Activated naive CD8-positive, alpha-beta T cell treated with anti-CD3 and anti-CD28 coated beads, Interleukin-2, amount 50 U/mL, for 16 hours (primary cell): ENCODE results near the gene C22orf31.

ENCODE experiments used
- DNase-seq: peaks from one replicate; pipeline ENCODE4 v3.0.0-alpha.2; 2020; ENCODE audit warnings: low read depth, low spot score

C22orf31 gene

DNA sequence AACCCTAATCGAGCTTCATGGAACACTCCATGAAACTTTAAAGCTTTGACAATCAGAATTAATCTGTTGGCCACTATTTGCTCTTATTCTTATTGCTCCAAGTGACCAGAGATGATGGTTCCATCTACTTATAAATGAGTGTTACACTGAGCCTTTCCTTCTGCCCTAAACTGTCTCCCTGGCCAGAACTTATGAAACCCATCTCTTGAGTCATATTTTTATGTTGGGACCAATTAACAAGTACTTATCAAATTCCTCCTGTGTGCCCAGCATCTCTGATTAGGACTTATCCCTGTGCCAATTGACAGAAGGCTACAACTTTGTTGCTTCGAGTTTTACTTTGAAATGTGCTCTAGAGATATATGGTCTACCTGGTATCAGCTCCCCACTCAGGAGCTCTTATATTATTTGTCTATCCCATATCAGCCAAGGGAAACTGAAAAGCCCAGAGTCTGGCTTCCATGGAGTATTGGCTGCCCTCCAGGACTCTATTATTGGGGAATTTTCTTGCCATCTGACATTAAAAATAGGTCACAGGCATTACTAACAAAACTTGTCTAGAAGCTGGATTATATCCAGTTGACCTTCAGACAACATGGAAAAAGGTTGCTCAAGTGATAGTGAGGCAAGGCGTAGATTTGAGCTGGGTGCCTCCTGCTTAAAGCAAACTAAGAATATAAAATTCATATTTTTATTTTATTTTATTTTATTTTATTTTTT, 20.0 kb upstream of the C22orf31 start:
- DNase-seq = no peak

DNA sequence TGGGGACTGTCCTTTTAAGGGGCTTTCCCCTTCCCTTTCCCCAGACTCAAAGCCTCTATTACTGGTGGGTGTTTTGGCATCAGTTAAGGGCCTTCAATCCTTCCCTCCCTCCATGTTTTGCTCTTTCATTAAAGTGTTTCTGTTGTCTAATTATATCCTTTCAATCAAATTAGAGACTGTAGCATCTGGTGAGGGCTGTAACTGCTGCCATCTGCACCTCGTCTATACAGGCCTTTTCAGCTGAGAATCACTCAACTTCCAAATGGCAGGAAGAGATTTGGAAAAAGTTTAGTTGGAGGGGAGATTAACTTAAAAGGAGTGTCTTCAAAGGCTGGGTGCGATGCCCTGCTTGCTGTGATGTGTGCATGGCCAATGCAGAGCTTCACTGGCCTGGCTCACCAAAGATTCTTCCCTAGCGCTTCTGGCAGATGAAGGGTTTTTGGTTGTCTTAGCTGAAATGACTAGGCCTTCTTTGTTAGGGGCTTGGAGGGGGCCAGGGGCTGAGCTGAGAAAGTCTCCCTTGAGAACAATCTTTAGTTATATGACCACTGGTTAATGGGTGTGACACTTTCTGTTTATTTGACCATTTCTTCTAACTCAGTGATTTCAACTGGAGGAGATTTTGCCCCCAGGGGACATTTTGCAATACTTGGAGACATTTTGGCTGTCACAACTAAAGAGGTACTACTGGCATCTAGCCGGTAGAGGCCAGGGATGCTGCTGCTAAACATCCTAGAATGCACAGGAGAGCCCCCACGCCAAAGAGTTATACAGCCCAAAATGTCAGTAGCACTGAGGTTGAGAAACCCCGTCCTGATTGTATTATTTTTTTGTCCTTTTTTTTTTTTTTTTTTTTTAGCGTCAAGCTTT, 18.7 kb upstream of the C22orf31 start:
- DNase-seq = no peak

DNA sequence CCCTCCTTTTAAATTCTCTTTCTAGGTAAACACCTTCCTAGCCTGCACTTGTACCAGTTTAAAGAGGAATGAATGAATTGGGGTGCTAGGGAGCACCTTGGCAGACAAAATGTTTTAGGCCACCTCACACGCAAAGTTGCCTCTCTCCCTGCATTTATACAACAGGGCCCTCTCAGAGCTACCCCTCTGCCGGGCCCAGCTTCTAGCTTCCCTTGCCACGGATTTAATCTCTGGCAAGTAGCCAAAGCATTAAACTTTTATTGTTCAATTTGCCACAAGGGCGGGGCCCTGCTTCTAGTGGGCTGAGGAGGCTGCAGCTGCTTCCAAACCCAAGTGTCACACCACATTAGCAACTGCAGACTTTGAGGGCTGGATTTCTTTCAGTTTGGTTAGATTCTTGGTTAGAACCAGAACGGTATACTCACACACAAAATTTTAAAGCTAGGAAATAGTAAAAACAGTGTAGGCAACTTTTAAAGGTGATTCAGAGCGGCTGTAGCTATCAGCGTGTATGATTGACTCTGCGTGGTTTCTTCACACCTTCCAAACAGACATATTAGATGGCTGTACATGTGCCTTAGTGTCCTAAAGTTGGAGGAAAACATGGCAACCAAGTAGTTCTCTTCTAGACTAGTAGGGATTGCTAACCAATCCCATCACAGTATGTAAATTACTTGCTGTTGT, 17.7 kb upstream of the C22orf31 start:
- DNase-seq = no peak

DNA sequence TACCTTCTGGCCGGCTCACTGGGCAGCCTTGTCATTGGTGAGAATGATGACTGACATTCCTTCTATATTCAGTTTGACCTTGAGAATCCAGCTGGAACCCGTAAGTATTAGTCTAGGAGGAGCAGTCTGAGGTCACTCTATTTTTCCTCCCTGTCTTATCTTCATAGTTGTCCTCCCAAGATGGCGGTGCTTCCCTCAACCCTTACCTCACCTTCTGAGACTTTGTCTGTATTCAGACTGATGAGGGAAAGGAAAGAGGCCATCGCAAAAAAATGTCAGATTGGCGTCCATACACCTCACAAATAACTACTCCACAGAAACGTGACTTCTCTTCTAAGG, 17.2 kb upstream of the C22orf31 start:
- DNase-seq = no peak

DNA sequence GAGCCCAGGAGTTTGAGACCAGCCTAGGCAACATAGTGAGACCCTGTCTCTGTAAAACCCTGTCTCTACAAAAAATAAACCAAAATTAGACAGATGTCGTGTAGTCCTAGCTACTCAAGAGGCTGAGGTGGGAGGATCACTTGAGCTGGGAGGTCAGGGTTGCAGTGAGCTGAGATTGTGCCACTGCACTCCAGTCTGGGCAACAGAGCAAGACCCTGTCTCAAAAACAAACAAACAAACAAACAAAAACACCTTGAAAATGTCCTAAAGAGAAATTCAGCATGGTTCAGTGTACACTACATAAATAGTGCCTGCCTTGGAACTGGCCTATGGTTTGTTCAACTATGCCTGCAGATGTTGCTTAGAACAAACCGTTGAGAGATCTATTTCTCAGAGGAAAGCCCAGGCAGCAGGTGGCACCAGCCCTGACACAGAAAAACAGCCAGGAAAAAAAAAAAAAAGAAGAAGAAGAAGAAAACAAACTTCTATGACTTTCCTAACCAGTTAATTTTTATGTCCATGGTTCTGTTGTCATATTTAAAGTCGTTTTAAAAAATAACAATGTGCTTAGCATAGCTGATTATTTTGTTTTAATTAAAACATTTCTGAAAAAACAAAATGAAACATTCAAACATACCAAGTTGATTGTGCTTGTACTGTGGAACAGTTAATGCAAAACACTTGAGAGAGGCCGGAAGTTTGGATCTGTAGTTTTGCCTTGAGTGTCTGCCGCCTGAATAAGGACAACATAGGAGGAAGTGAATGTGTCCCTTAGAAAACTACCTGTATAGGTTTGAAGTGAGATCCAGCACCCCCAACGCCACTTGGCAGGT, 16.6 kb upstream of the C22orf31 start:
- DNase-seq = no peak

DNA sequence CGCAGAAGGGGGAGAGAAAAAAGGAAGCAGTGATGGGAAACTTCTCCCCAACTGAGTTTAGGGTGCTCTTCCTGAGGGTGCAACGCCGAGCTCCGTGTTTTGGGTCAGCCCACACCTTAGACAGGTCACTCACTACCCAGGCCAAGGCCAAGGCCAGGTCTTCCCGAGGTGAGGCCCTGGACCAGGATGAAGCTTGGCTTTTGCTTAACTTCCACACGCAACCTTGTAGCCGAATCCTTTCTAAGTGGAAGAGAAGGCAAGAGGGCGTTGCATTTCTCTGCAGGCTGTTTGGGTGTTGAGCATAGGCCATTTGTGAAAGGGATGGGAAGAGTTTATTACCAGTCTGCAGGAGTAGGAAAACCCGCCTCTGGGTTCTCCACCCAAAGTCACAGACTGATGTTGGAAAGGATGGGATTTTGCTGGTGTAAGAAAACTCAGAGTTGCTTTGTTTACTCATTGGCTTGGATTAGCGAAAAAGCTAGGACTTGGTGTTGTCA, 12.7 kb upstream of the C22orf31 start:
- DNase-seq = no peak

DNA sequence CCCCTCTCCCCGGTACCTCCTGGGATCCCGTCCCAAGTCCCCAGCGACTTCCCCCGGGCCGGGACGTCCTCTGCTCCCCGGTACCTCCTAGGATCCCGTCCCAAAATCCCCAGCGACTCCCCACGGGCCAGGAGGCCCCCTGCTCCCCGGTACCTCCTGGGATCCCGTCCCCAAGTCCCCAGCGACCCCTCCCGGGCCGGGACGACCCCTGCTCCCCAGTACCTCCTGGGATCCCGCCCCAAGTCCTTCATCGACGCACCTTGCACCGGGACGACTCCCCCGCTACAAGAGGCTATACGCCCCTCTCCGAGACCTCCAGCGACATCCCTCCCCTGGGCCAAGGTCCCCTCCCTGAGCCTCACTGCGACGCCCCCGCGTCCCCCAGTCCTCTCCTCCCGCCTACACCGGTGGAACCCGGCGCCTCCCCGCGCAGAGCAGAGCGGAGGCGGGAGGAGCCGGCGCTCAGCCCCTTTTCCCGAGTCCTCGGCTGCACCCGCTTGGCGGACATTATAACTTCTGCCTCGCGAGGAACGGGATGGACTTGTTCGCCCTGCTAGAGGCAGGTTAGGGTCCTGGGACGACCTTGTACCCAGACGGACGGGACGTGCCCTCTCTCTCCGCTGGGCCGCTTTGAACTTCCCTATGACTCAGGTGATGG, 12.1 kb upstream of the C22orf31 start:
- DNase-seq = no peak

DNA sequence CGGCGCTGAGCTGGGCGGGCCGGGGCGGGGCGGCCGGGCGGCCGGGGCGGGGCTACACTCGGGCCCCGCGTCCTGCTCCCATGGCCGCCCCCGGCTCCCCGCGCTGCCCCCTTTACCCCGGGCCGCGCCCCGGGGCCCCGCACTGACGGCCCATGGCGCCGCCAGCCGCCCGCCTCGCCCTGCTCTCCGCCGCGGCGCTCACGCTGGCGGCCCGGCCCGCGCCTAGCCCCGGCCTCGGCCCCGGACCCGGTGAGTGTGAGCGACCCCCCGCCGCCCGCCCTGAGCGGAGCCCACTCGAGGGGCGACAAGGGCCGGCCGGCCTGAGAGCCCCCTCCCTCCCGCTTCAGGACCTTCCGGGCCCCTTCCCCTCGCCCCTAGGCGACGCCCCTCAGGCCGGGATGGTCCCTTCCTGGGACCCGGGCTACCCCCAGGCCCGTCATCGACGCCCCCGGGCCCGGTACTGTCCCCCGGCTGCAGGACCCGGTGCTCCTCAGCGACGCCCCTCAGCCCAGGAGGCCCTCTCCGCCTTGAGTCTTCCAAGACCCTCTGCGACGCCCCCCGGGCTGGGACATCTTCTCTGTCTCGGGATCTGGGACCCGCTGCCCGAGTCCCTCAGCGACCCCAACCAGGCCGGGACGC, 11.5 kb upstream of the C22orf31 start, which contains the start of gene KREMEN1:
Gene KREMEN1 (plus strand): TSS at position 57 of the 639 bp plus-strand sequence. CDS start 96 bp downstream, at position 153.
- DNase-seq = no peak

DNA sequence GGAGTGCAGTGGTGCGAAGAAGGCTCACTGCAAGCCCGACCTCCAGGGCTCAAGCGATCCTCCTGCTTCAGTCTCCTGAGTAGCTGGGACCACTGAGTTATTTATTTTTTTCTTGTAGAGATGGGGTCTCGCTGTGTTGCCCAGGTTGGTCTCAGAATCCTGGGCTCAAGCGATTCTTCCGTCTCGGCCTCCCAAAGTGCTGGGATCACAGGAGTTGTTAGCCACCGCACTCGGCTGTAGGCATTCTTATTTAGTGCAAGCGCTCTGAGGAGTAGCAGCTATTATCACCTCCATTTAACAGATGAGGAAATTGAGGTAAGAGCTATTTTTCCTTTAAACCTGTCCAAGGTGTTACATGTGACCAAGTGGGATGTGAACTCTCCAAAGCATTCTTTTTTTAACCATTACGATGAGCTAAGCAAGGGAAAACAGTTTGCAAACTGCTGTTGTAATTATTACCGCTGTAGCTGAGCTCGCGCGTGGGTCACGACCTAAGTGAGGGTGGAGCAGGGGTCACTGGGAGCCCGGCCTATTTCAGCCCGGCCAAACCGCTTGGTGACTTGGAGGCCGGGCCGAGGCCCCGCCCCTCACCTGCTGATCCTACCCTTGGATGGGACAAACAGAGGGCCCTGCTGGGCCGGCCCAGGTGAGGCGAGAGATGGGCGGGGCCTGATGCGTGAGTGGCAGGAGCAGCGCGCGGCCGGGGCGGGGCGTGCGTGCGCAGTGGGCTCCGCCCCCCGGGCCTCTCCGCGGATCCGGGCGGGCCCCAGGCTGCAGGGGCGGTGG, 10.8 kb upstream of the C22orf31 start:
- peak; percentile 61 for DNase-seq

DNA sequence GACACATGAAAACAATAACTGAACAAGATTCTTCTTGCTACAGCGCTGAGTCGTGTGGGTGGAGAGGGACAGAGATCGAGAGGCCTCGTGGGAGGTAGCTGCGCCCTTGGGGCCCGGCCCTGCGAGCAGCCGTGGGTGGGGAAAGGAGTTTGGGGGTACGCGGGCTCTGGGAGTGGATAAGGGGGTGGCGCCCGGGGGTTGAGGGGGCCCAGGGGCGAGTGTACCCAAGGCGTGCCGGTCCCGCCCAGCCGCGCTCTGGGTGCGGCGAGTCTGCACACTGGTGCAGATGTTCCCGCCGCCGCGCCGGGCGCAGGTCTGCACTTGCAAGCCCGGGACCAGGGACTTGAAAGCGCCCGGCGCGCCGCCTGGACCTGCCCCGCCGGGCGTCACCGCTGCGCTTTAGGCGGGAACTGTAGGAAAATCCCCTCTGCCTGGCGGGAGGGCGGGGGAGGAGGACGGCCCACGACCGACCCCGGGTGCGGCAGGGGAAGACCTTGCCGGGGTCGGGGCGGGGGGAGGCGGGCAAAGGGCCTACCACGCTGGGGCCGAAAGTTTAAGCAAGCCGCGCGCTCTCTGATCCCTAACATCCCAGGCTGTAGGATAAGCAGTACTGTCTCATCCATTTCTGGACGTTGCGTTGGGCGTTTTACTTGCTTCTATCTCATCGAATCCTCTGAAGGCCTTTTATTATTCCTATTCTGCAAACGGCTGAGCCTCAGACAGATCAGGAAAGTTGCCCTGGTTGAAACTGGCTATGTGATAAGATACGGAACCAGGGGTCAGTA, 9.8 kb upstream of the C22orf31 start:
- no peak for DNase-seq

DNA sequence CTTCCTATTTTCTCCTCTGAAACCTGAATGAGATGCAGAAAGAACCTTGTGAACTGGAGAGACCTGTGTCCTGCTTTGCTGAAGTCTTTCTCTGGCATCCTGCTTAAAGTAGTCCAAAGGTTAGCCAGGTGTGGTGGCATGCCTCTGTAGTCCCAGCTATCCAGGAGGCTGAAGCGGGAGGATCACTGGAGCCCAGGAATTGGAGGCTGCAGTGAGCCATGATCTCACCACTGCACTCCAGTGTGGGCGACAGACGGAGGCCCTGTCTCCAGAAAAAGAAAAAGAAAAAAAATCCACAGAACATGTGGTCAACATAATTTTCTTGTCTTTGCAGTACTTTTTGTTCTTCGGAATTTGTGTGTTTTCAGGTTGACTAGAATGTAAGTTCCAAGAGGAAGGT, 8.9 kb upstream of the C22orf31 start:
- no peak for DNase-seq

DNA sequence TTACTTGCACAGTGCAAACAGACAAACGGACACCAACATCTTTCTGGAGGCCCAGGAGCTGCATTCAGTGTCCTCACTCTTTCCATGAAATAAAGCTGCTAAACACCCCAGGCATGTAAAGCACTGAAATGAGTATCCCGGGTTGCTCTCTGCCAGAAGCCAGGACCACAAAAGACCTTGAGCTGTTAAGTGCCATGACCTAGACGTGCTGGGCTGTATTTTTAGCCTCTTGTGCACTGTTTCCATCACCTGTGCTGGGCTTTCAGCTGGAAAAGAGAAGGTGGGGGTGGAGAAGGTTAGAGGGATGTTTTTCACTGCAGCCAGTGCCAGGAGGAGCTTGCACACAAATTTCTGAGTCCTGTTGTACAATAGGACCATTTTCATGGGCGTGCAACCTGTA, 7.8 kb upstream of the C22orf31 start:
- no peak for DNase-seq

DNA sequence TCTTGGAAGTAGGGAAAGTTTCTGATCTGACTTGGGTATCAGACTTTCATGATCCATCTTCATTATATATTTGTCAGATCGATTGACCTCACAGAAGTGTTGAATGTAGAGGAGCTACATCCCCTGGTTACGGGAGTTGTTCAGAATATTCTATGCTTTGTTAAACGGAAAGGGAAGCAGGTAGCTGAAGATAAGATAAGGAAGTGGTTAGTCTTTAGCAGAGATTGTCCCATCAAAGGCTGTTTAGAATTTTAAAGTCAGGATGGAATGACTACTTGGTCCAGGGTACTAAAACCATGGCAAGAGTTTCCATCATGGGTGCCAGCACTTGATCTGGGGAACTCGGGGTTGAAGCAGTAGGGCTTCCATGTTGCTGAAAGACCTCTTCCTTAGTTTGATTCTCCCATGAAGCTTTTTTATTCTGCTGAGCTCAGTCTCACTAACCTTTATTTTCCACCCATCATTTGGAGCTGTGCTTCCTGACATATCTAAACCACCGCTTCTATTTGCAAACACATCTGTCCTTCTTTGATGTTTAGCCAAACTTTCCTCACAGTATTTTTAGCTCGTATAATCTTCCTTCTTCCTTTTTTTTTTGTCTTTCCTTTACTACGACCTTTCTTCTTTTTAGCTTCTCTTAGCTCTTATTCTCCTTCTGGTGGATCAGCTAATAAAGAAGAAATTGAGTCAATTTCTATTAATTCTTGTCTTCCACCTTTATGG, 4.0 kb upstream of the C22orf31 start:
- no peak for DNase-seq

DNA sequence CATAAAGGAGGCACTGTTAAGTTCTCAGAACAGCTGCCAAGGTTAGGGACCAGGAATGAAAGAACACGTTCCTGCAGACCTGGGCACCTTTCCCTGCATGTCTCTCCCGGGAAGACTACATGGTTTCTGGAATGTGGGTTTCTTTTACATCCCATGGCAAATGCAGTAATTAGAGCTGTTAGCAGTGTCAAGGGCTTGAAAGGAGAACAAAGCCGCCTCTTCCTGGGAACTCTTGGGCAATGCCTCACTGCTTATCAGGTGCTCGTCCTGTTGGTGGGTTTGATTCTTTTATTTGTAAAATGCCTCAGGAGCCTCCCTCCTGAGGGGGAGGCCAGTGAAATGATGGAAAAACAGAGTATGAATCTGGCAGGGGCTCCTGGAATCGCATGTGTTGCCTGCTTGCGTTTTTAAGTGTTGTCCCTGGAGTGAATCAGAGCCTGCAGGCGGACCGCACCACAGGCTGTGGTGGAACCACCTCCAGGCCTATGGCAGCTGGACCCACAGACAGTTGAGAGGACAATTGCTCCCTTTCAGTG, 723 bp upstream of the C22orf31 start:
- no peak for DNase-seq

DNA sequence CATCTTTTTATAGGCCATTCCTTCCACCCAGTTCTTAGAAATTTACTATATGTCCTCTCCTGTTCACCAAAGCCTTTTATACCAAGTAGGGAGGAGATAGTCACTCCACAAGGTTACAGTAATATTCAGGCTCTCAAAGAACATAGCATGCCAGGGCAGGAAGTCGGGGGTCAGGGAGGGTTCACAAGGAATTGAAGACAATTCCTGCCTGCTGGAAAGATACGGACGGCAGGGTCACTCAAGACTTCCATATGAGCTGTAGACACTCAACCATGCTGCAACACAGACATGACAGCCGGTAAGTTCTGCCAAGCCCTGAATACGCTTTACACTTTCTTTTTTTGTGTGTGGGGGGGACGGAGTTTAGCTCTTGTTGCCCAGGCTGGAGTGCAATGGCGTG, 700 bp downstream of the C22orf31 start:
- no peak for DNase-seq

DNA sequence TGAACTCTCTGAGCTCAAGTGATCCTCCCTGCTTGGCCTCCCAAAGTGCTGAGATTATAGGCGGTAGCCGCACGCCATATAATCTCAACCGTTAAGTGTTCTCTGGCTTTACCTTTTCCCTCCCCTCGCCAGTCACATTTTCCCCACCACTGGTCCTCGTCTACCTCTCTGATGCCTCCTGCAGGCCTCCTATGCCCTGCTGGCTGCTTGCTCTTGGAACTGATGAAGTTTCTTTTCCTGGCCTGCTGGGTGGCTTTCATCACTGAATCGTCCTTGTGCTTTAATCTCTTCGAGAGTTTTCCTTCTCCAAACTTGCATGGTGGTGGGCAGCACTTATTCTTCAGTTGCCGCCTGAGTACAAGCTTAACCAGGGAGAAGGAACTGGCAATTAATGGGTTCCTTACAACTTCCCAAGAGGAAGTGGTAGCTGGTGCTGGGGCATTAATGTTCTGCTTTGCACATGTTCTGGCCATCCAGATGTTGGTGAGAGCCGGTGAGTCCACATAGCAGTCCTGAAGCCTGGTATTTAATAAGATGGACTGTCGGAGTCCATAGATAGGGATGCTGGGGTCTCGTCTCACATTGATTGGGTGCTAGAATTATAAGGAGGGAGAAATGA, 1.3 kb downstream of the C22orf31 start:
- DNase-seq = no peak

DNA sequence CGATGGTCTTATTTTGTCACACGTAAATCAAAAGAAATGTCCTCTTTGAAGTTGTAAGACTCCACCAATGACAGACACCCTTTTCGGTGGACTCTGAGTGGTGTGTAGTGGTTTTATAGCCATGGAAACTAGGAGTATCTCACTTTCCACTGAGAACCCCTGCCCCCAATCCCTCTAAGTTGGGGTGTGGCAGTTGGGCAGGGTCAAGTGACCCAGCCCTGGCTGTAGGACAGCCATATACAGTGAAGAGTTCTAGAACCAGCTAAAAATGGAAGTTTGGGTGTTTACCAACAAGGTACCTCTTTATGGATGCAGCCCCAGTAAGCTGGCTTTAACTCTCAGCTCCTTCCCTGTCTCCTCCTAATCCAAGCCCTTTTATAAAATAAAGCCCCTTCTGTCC, 5.2 kb downstream of the C22orf31 start:
- DNase-seq = no peak
